GM12878 (cell line): ENCODE data around the gene NUMBL. TPM values are rescaled to one million over a fixed set of nuclear protein-coding genes. Genes with fewer than 3 reads are reported as not detected.
"Not testable (repeated sequence)": the region's sequence is repeated elsewhere in the genome, so short reads cannot be mapped to it uniquely, and the experiment has no call there.

Source experiments
- ATAC-seq: fragments of 200-7000 bp; cut with Tn5 transposase; 3 replicates; pipeline ENCODE4 v1.9.1; 2020; ENCODE audit warnings: mild to moderate bottlenecking, moderate library complexity
- BruUV-seq: library from RNA; stranded (reverse); fragments of 400-500 nt; replicated peaks from 2 replicates; lab custom pipeline; 2021; lab: Mats Ljungman, UMichigan
- CTCF ChIA-PET: fragments of 300-600 bp; sonication (Branson Sonifier 250); formaldehyde crosslinking; extraction: SDS; loops from one replicate; lab custom pipeline; 2021; ENCODE audit warnings: inconsistent platforms; lab: Yijun Ruan, JAX
- POLR2A ChIA-PET: fragments of 350-600 bp; formaldehyde crosslinking; extraction: SDS; loops from one replicate; lab custom pipeline; 2021; ENCODE audit warnings: inconsistent platforms; lab: Charles Lee
- RAD21 ChIA-PET: fragments of 300-600 bp; sonication (Branson Sonifier 250); formaldehyde crosslinking; loops from one replicate; lab custom pipeline; 2023; ENCODE audit warnings: antibody characterized with exemption; ENCODE audit not compliant: unreplicated experiment; lab: Charles Lee
- SMC1A ChIA-PET: fragments of 300-600 bp; sonication (Branson Sonifier 250); formaldehyde crosslinking; loops from one replicate; lab custom pipeline; 2023; ENCODE audit not compliant: unreplicated experiment, uncharacterized antibody; lab: Charles Lee
- DNase-seq: peaks from one replicate; pipeline ENCODE4 v3.0.0-alpha.2; 2011; ENCODE audit warnings: low read depth, low spot score
- FAIRE-seq: peaks from 3 replicates; lab custom pipeline; 2011; peaks lifted over from hg19 to GRCh38; lab: Jason Lieb, UNC
- H2AFZ ChIP-seq: 2 replicates; pipeline ENCODE4 v1.6.0; 2011; ENCODE audit warnings: low read depth, low read length, control low read depth; ENCODE audit not compliant: control insufficient read depth
- H3K27ac ChIP-seq: 2 replicates; pipeline ENCODE4 v1.5.1; 2011; ENCODE audit warnings: control low read depth; ENCODE audit not compliant: control insufficient read depth, insufficient read depth
- H3K27me3 ChIP-seq, 2 experiments: replicated peaks in 1 of 2; 2 replicates each; pipeline versions ENCODE4 v1.6.0 to v1.6.1; 2011; ENCODE audit warnings: low read length in 1 of 2; ENCODE audit not compliant: control insufficient read depth in 2 of 2, insufficient read depth in 2 of 2
- H3K36me3 ChIP-seq, 2 experiments: 2 replicates each; pipeline ENCODE4 v1.5.1; 2011; ENCODE audit warnings: low read length in 1 of 2; ENCODE audit not compliant: control insufficient read depth in 2 of 2, insufficient read depth in 2 of 2
- H3K4me1 ChIP-seq: 2 replicates; pipeline ENCODE4 v1.6.1; 2011; ENCODE audit warnings: mild to moderate bottlenecking, low read length, moderate library complexity, mixed read lengths; ENCODE audit not compliant: control insufficient read depth, insufficient read depth
- H3K4me2 ChIP-seq: 2 replicates; pipeline ENCODE4 v1.6.0; 2011; ENCODE audit warnings: control low read depth; ENCODE audit not compliant: control insufficient read depth, insufficient read depth
- H3K4me3 ChIP-seq: fragments of 200-600 bp; sonication (generic); 2 replicates; pipeline ENCODE4 v1.5.1; 2016
- H3K79me2 ChIP-seq: 2 replicates; pipeline ENCODE4 v1.6.0; 2011; ENCODE audit warnings: low read length; ENCODE audit not compliant: control insufficient read depth, insufficient read depth
- H3K9ac ChIP-seq: 2 replicates; pipeline ENCODE4 v1.8.0; 2011; ENCODE audit warnings: low read length, control low read depth, mixed read lengths; ENCODE audit not compliant: control insufficient read depth, insufficient read depth
- H3K9me3 ChIP-seq: replicated peaks from 3 replicates; pipeline ENCODE4 v1.5.1; 2011; ENCODE audit warnings: mild to moderate bottlenecking, low read length; ENCODE audit not compliant: control insufficient read depth, insufficient read depth
- H4K20me1 ChIP-seq: 2 replicates; pipeline ENCODE4 v1.6.0; 2011; ENCODE audit not compliant: control insufficient read depth, insufficient read depth
- BCL3 ChIP-seq: IDR thresholded peaks from 2 replicates; pipeline ENCODE4 v1.6.1; 2011; ENCODE audit warnings: borderline replicate concordance, low read depth, mild to moderate bottlenecking, moderate library complexity, low read length; ENCODE audit not compliant: insufficient read depth, poor library complexity, severe bottlenecking
- BHLHE40 ChIP-seq, 2 experiments: fragments of 450-650 bp in 1 of 2; IDR thresholded peaks; 2 replicates each; pipeline ENCODE4 v1.6.1; 2011 to 2017; ENCODE audit warnings: low read depth in 2 of 2, borderline replicate concordance in 1 of 2, improper control_type of control experiment in 1 of 2, low read length in 1 of 2, mild to moderate bottlenecking in 1 of 2
- CREM ChIP-seq: IDR thresholded peaks from 2 replicates; pipeline ENCODE4 v1.6.1; 2014; ENCODE audit warnings: antibody characterized with exemption, low read depth
- FOXM1 ChIP-seq: IDR thresholded peaks from 2 replicates; pipeline ENCODE4 v1.6.1; 2012; ENCODE audit warnings: low read depth, mild to moderate bottlenecking, inconsistent platforms, low read length, moderate library complexity
- IKZF2 ChIP-seq, 2 experiments: fragments of 450-650 bp; IDR thresholded peaks; 2 replicates each; pipeline ENCODE4 v1.6.1; 2017; ENCODE audit warnings: mild to moderate bottlenecking in 2 of 2, moderate library complexity in 2 of 2
- NFIC ChIP-seq: IDR thresholded peaks from 2 replicates; pipeline ENCODE4 v1.6.1; 2012; ENCODE audit warnings: low read depth, mild to moderate bottlenecking, inconsistent platforms, low read length, moderate library complexity
- NR2F1 ChIP-seq: fragments of 450-650 bp; conservative IDR thresholded peaks from 2 replicates; pipeline ENCODE4 v1.6.1; 2017; ENCODE audit warnings: mild to moderate bottlenecking
- PAX5 ChIP-seq: IDR thresholded peaks from 2 replicates; pipeline ENCODE4 v1.6.1; 2011; ENCODE audit warnings: low read depth, low read length, borderline replicate concordance
- RUNX3 ChIP-seq: IDR thresholded peaks from 2 replicates; pipeline ENCODE4 v1.6.1; 2012; ENCODE audit warnings: low read length, inconsistent platforms
- SP1 ChIP-seq: IDR thresholded peaks from one replicate; pipeline ENCODE4 v1.6.1; 2011; ENCODE audit warnings: low read depth, low read length
- WGBS: methylation state at CpG from one replicate; pipeline ENCODE4 v1.1.6; 2016; ENCODE audit warnings: low lambda C conversion rate; ENCODE audit not compliant: insufficient replicate concordance, insufficient coverage; ENCODE audit errors: missing lambda C conversion rate; 5-methylcytosine and 5-hydroxymethylcytosine counted together
- in situ Hi-C: fragments of 300-500 bp; cut with MboI; formaldehyde crosslinking; loops from 9 replicates; pipeline ENCODE4 v1.14.3; 2018; ENCODE audit warnings: mixed read lengths
- intact Hi-C: fragments of 100-400 bp; cut with micrococcal nuclease; formaldehyde crosslinking; loops from one replicate; pipeline ENCODE4 v1.14.2; 2022; ENCODE audit not compliant: unreplicated experiment
- polyA plus RNA-seq, 11 experiments: library from polyadenylated mRNA; depleted of rRNA in 4 of 11; unstranded in 6 of 11; stranded (reverse) in 5 of 11; fragments of >200 nt; fragmentation: Nextera tagmentation in 4 of 11; fragmentation: Illumina TruSeq in 1 of 11; extraction: Ambion mirVana in 4 of 11; extraction: Trizol in 1 of 11; gene quantifications; 1 replicate in 1 of 11; 2 replicates in 10 of 11; pipeline versions ENCODE4 v1.2.1 to v1.2.3, GENCODE V29; 2011 to 2016; ENCODE audit warnings: inconsistent platforms in 2 of 11, missing spikeins in 2 of 11, low read depth in 1 of 11
- total RNA-seq, 4 experiments: library from RNA; depleted of rRNA in 3 of 4; stranded (reverse); fragments of >200 nt in 3 of 4; fragmentation: Illumina TruSeq in 1 of 4; extraction: Trizol in 1 of 4; gene quantifications; 2 replicates each; pipeline versions ENCODE4 v1.2.1 to v1.2.3, GENCODE V29; 2013 to 2021
- TF ChIP-seq, protein P1 (sequence below): IDR thresholded peaks from 2 replicates; pipeline ENCODE4 v1.6.1; 2012; ENCODE audit warnings: low read length, inconsistent platforms

NUMBL gene
- total and polyA plus RNA-seq, 10 of the 15 experiments (the other 5 are each of a cell fraction or from before 2014, with no cell fraction given) = 0.16 to 9.4 (median 1.9) TPM

DNA sequence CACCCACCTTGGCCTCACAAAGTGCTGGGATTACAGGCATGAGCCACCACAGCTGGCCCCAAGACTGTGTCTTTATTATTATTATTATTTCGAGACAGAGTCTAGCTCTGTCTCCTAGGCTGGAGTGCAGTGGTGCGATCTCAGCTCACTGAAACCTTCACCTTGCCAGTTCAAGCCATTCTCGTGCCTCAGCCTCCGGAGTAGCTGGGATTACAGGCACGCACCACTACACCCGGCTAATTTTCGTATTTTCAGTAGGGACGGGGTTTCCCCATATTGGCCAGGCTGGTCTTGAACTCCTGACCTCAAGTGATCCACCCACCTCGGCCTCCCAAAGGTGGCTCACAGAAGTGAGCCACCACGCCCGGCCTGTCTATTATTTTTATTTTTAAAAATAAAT lies 38.1 kb downstream of the NUMBL start:
- WGBS = 2% methylated on average over 11 of the region's 11 CpGs
- ChIA-PET CTCF (interaction anchor here (1.1 to 1.6 kb wide), 3 partner anchors 17 to 167 kb away, joined by 3 to 8 read pairs (median 5); no protein-coding TSS in a partner anchor), POLR2A (interaction anchor here (0.5 kb wide), 1 partner anchor 95 kb away, joined by 12 read pairs; no protein-coding TSS in a partner anchor)
- BruUV-seq, H2AFZ ChIP-seq, H3K27me3 ChIP-seq, DNase-seq, H3K79me2 ChIP-seq, intact Hi-C loops, H3K36me3 ChIP-seq, H3K4me1 ChIP-seq, H4K20me1 ChIP-seq, H3K9ac ChIP-seq, H3K4me3 ChIP-seq, RAD21 ChIA-PET, SMC1A ChIA-PET, H3K27ac ChIP-seq, H3K9me3 ChIP-seq: not testable (repeated sequence)
- FAIRE-seq (peak; percentile 62), ATAC-seq (peak; percentile 90)
- in situ Hi-C loops = loop anchor here (10.0 kb wide), 1 partner anchor 502 kb away; no protein-coding TSS in a partner anchor
- peak; percentile 13 for TF ChIP-seq SP1
- peak in 1 of 2 experiments; percentile 15; a peak in 1 of 4 replicates for TF ChIP-seq IKZF2 (IDR thresholded peaks at IDR 0.05)
- TF ChIP-seq NR2F1 = peak; percentile 74
- TF ChIP-seq NFIC = 0 out of 2 replicates have a peak, but pooled peaks have one; percentile 23
- peak in 1 of 2 experiments; percentile 57; a peak in 1 of 4 replicates for TF ChIP-seq BHLHE40 (IDR thresholded peaks at IDR 0.05; ENCODE audit: borderline replicate concordance in 1 of 2, low read depth in 2 of 2, low read length in 1 of 2)
- 0 out of 2 replicates have a peak, but pooled peaks have one; percentile 18 for TF ChIP-seq CREM
- TF ChIP-seq PAX5 = peak; percentile 43; the same call in 1 of the 2 replicates
- peak; percentile 24 for TF ChIP-seq BCL3
- TF ChIP-seq RUNX3 = 0 out of 2 replicates have a peak, but pooled peaks have one; percentile 14
- 0 out of 2 replicates have a peak, but pooled peaks have one; percentile 24 for TF ChIP-seq FOXM1
- TF ChIP-seq, protein P1, sequence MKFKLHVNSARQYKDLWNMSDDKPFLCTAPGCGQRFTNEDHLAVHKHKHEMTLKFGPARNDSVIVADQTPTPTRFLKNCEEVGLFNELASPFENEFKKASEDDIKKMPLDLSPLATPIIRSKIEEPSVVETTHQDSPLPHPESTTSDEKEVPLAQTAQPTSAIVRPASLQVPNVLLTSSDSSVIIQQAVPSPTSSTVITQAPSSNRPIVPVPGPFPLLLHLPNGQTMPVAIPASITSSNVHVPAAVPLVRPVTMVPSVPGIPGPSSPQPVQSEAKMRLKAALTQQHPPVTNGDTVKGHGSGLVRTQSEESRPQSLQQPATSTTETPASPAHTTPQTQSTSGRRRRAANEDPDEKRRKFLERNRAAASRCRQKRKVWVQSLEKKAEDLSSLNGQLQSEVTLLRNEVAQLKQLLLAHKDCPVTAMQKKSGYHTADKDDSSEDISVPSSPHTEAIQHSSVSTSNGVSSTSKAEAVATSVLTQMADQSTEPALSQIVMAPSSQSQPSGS = 0 out of 2 replicates have a peak, but pooled peaks have one; percentile 21
- peak overlapping the region; percentile 7; the same call in 1 of the 2 replicates for H3K4me2 ChIP-seq
